Lower lobe of right lung (tissue), 2 donors: ENCODE results near the gene C20orf141. TPM values are rescaled to one million over a fixed set of nuclear protein-coding genes. Genes with fewer than 3 reads are reported as not detected.

Experiments used
- ATAC-seq, 2 donors: fragments of 200-7000 bp; cut with Tn5 transposase; one replicate each; pipeline ENCODE4 v1.9.1; 2020 to 2022; ENCODE audit warnings: mild to moderate bottlenecking in 2 of 2, moderate library complexity in 2 of 2
- DNase-seq: peaks from one replicate; pipeline ENCODE4 v3.0.0-alpha.2; 2020
- H3K27ac ChIP-seq: fragments of 200-600 bp; one replicate; pipeline ENCODE4 v1.8.0; 2022
- H3K27me3 ChIP-seq: fragments of 200-600 bp; one replicate; pipeline ENCODE4 v1.8.0; 2022; ENCODE audit warnings: low read depth
- H3K36me3 ChIP-seq: fragments of 200-600 bp; one replicate; pipeline ENCODE4 v1.8.0; 2022; ENCODE audit warnings: mild to moderate bottlenecking
- H3K4me1 ChIP-seq: fragments of 200-600 bp; one replicate; pipeline ENCODE4 v1.8.0; 2022
- H3K4me3 ChIP-seq: fragments of 200-600 bp; one replicate; pipeline ENCODE4 v1.8.0; 2022; ENCODE audit warnings: mild to moderate bottlenecking
- H3K9me3 ChIP-seq: fragments of 200-600 bp; one replicate; pipeline ENCODE4 v1.8.0; 2022
- CTCF ChIP-seq: fragments of 200-600 bp; IDR thresholded peaks from one replicate; pipeline ENCODE4 v1.8.0; 2022; ENCODE audit warnings: antibody characterized with exemption, mild to moderate bottlenecking
- intact Hi-C: fragments of 100-400 bp; cut with DNase I; formaldehyde crosslinking; loops from one replicate; pipeline ENCODE4 v1.11.0; 2022
- total RNA-seq: library from RNA; stranded (reverse); fragmentation: NEBNext Ultra II Directional; extraction: Animal tissue kit (Norgen Biotek cat#: 25700); gene quantifications from one replicate; pipeline ENCODE4 v1.2.1, GENCODE V29; 2021
- donor health status: DM: no; HTN: yes; CAD: no; lungs with severe emphysema.

Gene C20orf141
- total RNA-seq, 1 donor from 2014 or later = not detected

DNA sequence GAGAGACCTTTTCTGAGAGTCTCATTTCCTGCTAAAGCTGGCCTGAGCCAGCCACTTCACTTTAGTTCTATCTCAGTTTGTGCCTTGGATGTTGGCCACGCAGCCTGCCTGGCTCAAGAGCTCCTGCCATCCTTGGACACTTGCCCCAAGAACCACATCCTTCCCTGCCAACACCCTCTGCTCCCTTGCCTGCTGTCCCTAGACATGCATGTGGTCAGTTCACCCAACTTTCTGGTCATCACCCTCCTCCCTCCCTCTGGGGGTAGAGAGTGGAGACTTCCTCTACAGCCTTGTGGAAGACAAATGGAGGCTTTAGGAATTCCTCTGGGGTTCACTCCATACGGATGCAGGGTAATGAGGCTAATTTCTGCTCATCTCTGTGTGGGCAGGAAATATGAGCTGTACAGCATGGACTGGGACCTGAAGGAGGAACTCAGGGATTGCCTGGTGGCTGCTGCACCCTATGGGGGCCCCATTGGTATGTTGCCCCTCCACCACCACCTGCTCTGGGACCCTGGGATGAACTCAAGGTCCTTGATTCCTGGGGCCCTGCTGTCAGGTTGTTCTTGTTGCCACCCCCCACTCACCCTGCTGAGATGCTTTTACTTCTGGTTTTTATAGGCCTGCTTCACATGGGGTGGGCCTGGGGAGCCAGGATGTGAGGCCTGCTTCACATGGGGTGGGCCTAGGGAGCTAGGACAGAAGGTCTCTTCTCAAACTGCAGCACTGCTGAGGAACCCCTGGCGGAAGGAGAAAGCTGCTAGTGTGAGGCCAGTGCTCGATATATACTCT, 44.7 kb downstream of the C20orf141 start:
- no peak overlapping the region for H3K4me3 ChIP-seq
- H3K36me3 ChIP-seq = peaks cover 44% of the 10 kb centered on the region
- no peaks in the 10 kb centered on the region for H3K4me1 ChIP-seq
- intact Hi-C loops = no loop called here
- no peaks in the 10 kb centered on the region for H3K9me3 ChIP-seq
- no peak for DNase-seq
- no peak overlapping the region for H3K27ac ChIP-seq
- no peaks in the 10 kb centered on the region for H3K27me3 ChIP-seq
- TF ChIP-seq CTCF = no peak
- no peak for ATAC-seq

DNA sequence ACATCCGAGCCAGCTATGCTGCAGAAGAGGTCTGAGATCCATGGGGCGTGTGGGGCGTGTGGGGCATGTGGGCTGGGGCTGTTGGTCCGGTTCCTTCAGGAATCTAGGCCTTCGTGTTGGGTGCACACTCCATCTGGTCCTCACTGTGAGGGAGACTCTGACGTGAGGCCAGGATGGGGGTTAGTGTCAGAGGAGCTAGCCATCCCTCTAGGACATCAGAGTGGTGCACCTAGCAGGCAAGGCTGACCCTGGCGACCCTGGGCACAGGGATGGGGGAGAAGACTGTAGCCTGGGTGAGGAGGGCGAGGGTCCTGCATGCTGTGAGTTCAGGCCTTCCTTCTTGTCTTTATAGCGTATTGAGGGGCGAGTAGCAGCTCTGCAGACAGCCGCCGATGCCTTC, 49.8 kb downstream of the C20orf141 start:
- Histone ChIP-seq H3K27me3 (no peaks in the 10 kb centered on the region), H3K4me1 (no peaks in the 10 kb centered on the region), H3K36me3 (peaks cover 67% of the 10 kb centered on the region), H3K4me3 (no peak overlapping the region), H3K9me3 (no peaks in the 10 kb centered on the region), H3K27ac (no peak overlapping the region)
- DNase-seq = no peak
- no peak for TF ChIP-seq CTCF
- ATAC-seq = no peak
- intact Hi-C loops = no loop called here

DNA sequence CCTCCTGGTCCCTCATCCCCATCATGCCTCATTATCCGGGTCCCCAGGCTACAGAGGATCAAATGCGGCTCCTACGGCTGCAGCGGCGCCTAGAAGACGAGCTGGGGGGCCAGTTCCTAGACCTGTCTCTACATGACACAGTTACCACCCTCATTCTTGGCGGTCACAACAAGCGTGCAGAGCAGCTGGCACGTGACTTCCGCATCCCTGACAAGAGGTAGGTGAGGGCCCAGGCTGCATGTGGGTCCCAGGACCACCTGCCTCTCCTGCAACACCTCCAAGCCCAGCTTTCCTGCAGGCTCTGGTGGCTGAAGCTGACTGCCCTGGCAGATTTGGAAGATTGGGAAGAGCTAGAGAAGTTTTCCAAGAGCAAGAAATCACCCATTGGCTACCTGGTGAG, 50.3 kb downstream of the C20orf141 start:
- DNase-seq = no peak
- Histone ChIP-seq H3K4me1 (no peaks in the 10 kb centered on the region), H3K36me3 (peaks cover 67% of the 10 kb centered on the region), H3K27me3 (no peaks in the 10 kb centered on the region), H3K9me3 (no peaks in the 10 kb centered on the region), H3K27ac (no peak overlapping the region), H3K4me3 (no peak overlapping the region)
- TF ChIP-seq CTCF = no peak
- intact Hi-C loops = no loop called here
- no peak for ATAC-seq

Other genes starting within 250 kb of the C20orf141 start
- 84.9 TPM for gene NOP56, start 162.4 kb upstream of the C20orf141 start, total RNA-seq
- 64.7 TPM for gene IDH3B, start 150.8 kb upstream of the C20orf141 start, total RNA-seq
- gene EBF4, start 122.2 kb upstream of the C20orf141 start, total RNA-seq = 15.3 TPM
- gene CPXM1, start 14.4 kb upstream of the C20orf141 start, total RNA-seq = 10.2 TPM
- not detected for gene TMEM239, start 1.4 kb downstream of the C20orf141 start, total RNA-seq
- gene PCED1A, start 25.7 kb downstream of the C20orf141 start, total RNA-seq = 43.5 TPM
- 35.8 TPM for gene VPS16, start 25.8 kb downstream of the C20orf141 start, total RNA-seq
- 63.3 TPM for gene PTPRA, start 58.5 kb downstream of the C20orf141 start, total RNA-seq
- not detected for gene GNRH2, start 228.6 kb downstream of the C20orf141 start, total RNA-seq
- 31.0 TPM for gene MRPS26, start 231.1 kb downstream of the C20orf141 start, total RNA-seq